Keratinocyte (primary cell): ENCODE measurements around the gene RORB. TPM values are rescaled to one million over a fixed set of nuclear protein-coding genes. Genes with fewer than 3 reads are reported as not detected.

ENCODE experiments used
- DNase-seq: peaks from one replicate; pipeline ENCODE4 v3.0.0-alpha.2; 2011; ENCODE audit warnings: low read depth, missing footprints, low spot score
- FAIRE-seq: peaks from 2 replicates; lab custom pipeline; 2011; peaks lifted over from hg19 to GRCh38; lab: Jason Lieb, UNC
- H2AFZ ChIP-seq: 2 replicates; pipeline ENCODE4 v1.6.0; 2012; ENCODE audit warnings: low read length, control low read depth, inconsistent platforms; ENCODE audit not compliant: control insufficient read depth
- H3K27ac ChIP-seq: 2 replicates; pipeline ENCODE4 v1.5.1; 2011; ENCODE audit warnings: low read length; ENCODE audit not compliant: control insufficient read depth, insufficient read depth
- H3K27me3 ChIP-seq: 3 replicates; pipeline ENCODE4 v1.6.0; 2011; ENCODE audit warnings: low read length; ENCODE audit not compliant: control insufficient read depth, insufficient read depth; ENCODE audit errors: extremely low read depth
- H3K36me3 ChIP-seq, 2 experiments: 2 replicates in 1 of 2; 3 replicates in 1 of 2; pipeline ENCODE4 v1.5.1; 2011; ENCODE audit warnings: low read length in 2 of 2, mild to moderate bottlenecking in 1 of 2; ENCODE audit not compliant: control insufficient read depth in 2 of 2, insufficient read depth in 2 of 2; ENCODE audit errors: extremely low read depth in 1 of 2
- H3K4me1 ChIP-seq: 3 replicates; pipeline ENCODE4 v1.5.1; 2011; ENCODE audit warnings: low read length; ENCODE audit not compliant: control insufficient read depth, insufficient read depth; ENCODE audit errors: extremely low read depth
- H3K4me2 ChIP-seq: 3 replicates; pipeline ENCODE4 v1.6.0; 2011; ENCODE audit warnings: low read depth, low read length; ENCODE audit not compliant: control insufficient read depth, insufficient read depth; ENCODE audit errors: extremely low read depth
- H3K4me3 ChIP-seq, 3 experiments: fragments of 200-600 bp in 1 of 3; sonication (generic) in 1 of 3; 2 replicates in 2 of 3; 3 replicates in 1 of 3; pipeline ENCODE4 v1.5.1; 2011 to 2016; ENCODE audit warnings: low read length in 3 of 3, mild to moderate bottlenecking in 3 of 3, control low read depth in 2 of 3, inconsistent platforms in 1 of 3, low read depth in 1 of 3, mixed read lengths in 1 of 3, mixed run types in 1 of 3, moderate library complexity in 1 of 3; ENCODE audit not compliant: control insufficient read depth in 2 of 3, insufficient read depth in 2 of 3; ENCODE audit errors: extremely low read depth in 1 of 3
- H3K79me2 ChIP-seq: 2 replicates; pipeline ENCODE4 v1.6.0; 2012; ENCODE audit warnings: low read length; ENCODE audit not compliant: control insufficient read depth, insufficient read depth
- H3K9ac ChIP-seq: 3 replicates; pipeline ENCODE4 v1.6.0; 2011; ENCODE audit warnings: low read length; ENCODE audit not compliant: control insufficient read depth, insufficient read depth; ENCODE audit errors: extremely low read depth
- H3K9me1 ChIP-seq: 3 replicates; pipeline ENCODE4 v1.6.0; 2011; ENCODE audit warnings: low read length; ENCODE audit not compliant: control insufficient read depth, insufficient read depth; ENCODE audit errors: extremely low read depth
- H3K9me3 ChIP-seq: 2 replicates; pipeline ENCODE4 v1.5.1; 2012; ENCODE audit warnings: low read depth, low read length; ENCODE audit not compliant: control insufficient read depth
- H4K20me1 ChIP-seq: 3 replicates; pipeline ENCODE4 v1.6.0; 2011; ENCODE audit warnings: low read length; ENCODE audit not compliant: control insufficient read depth, insufficient read depth; ENCODE audit errors: extremely low read depth
- CTCF ChIP-seq, 3 experiments: IDR thresholded peaks in 1 of 3; conservative IDR thresholded peaks in 1 of 3; optimal IDR thresholded peaks in 1 of 3; 2 replicates in 2 of 3; 3 replicates in 1 of 3; pipeline versions ENCODE3 to v1.5.1; 2011; ENCODE audit warnings: low read length in 3 of 3, mild to moderate bottlenecking in 3 of 3, moderate library complexity in 2 of 3, control low read depth in 1 of 3, inconsistent platforms in 1 of 3; ENCODE audit not compliant: insufficient read depth in 2 of 3; ENCODE audit errors: extremely low read depth in 1 of 3
- EZH2 ChIP-seq: IDR thresholded peaks from one replicate; pipeline ENCODE4 v1.6.1; 2012; ENCODE audit warnings: inconsistent platforms, mild to moderate bottlenecking, low read length, moderate library complexity
- dilution Hi-C: fragments of 300-500 bp; cut with MboI; formaldehyde crosslinking; loops from one replicate; pipeline ENCODE4 v1.7.0; 2020; ENCODE audit warnings: low sequenced_read_pairs; ENCODE audit not compliant: extremely low pct_ligation_motif_present
- polyA plus RNA-seq, 5 experiments: library from polyadenylated mRNA; depleted of rRNA in 3 of 5; stranded (reverse) in 3 of 5; stranded (forward) in 1 of 5; unstranded in 1 of 5; fragments of >200 nt; gene quantifications; 1 replicate in 1 of 5; 2 replicates in 3 of 5; 3 replicates in 1 of 5; pipeline versions ENCODE4 v1.2.1 to v1.2.3, GENCODE V29; 2011 to 2012; ENCODE audit warnings: missing spikeins in 2 of 5, low read depth in 1 of 5, low replicate concordance in 1 of 5

Gene RORB
- polyA plus RNA-seq, 1 donor (not counting 4 experiments of a cell fraction or from before 2014, with no cell fraction given), result not detected

- Histone ChIP-seq H4K20me1 (no peaks in the 10 kb centered on the region), H3K27me3 (no peaks in the 10 kb centered on the region), H3K9ac (no peak overlapping the region), H3K36me3 (no peaks in the 10 kb centered on the region), H3K9me1 (no peaks in the 10 kb centered on the region), H3K4me1 (no peaks in the 10 kb centered on the region), H3K4me3 (no peak overlapping the region), H3K79me2 (no peaks in the 10 kb centered on the region), H3K27ac (no peak overlapping the region), H2AFZ (no peak overlapping the region), H3K4me2 (no peak overlapping the region), H3K9me3 (no peaks in the 10 kb centered on the region)
- FAIRE-seq, result no peak
- dilution Hi-C loops, result no loop called here
- TF ChIP-seq CTCF (optimal IDR thresholded peaks at IDR 0.05 in 1 of 3, IDR thresholded peaks at IDR 0.05 in 1 of 3, conservative IDR thresholded peaks at IDR 0.05 in 1 of 3; ENCODE audit: extremely low read depth in 1 of 3, insufficient read depth in 2 of 3, low read length in 3 of 3), result no peak
- DNase-seq, result no peak
Measured at GRCh38 chr9:74519419-74519818, 22.3 kb downstream of the RORB start.

GRCh38 chr9:74521009-74521408, 23.9 kb downstream of the RORB start:
- H3K9me3 ChIP-seq, result no peaks in the 10 kb centered on the region
- dilution Hi-C loops, result no loop called here
- no peaks in the 10 kb centered on the region for H3K9me1 ChIP-seq
- TF ChIP-seq EZH2 (no peak), CTCF (optimal IDR thresholded peaks at IDR 0.05 in 1 of 3, IDR thresholded peaks at IDR 0.05 in 1 of 3, conservative IDR thresholded peaks at IDR 0.05 in 1 of 3; ENCODE audit: extremely low read depth in 1 of 3, insufficient read depth in 2 of 3, low read length in 3 of 3) (no peak)
- no peak overlapping the region for H3K9ac ChIP-seq
- no peak overlapping the region for H3K27ac ChIP-seq
- H2AFZ ChIP-seq, result no peak overlapping the region
- DNase-seq (no peak), FAIRE-seq (no peak)
- H3K36me3 ChIP-seq, result no peaks in the 10 kb centered on the region
- H4K20me1 ChIP-seq, result no peaks in the 10 kb centered on the region
- no peaks in the 10 kb centered on the region for H3K4me1 ChIP-seq
- no peaks in the 10 kb centered on the region for H3K79me2 ChIP-seq
- no peak overlapping the region for H3K4me2 ChIP-seq
- no peak overlapping the region for H3K4me3 ChIP-seq
- no peaks in the 10 kb centered on the region for H3K27me3 ChIP-seq
